Epithelial cell of alveolus of lung (primary cell): ENCODE data around the gene OR13C2. TPM values are rescaled to one million over a fixed set of nuclear protein-coding genes. Genes with fewer than 3 reads are reported as not detected.

ENCODE experiments used
- total RNA-seq: library from RNA; depleted of rRNA; stranded (reverse); fragments of >200 nt; gene quantifications from 2 replicates; pipeline ENCODE4 v1.2.1, GENCODE V29; 2015

Gene OR13C2
- not detected in 2 replicates for total RNA-seq

GRCh38 chr9:104605527-104605926 is at the start of gene OR13C2:
Gene OR13C2, minus strand, starts transcription at chr9:104605627. Its CDS starts 0 bp downstream, at chr9:104605627.

GRCh38 chr9:104618104-104618503 is 12.7 kb upstream of the OR13C2 start, which contains the start of gene OR13C9:
Gene OR13C9, minus strand, starts transcription at chr9:104618204. Its CDS starts 0 bp downstream, at chr9:104618204.

GRCh38 chr9:104599313-104599712 is 6.1 kb downstream of the OR13C2 start, which contains the start of gene OR13C5:
Gene OR13C5, minus strand, starts transcription at chr9:104599413. Its CDS starts 0 bp downstream, at chr9:104599413.

GRCh38 chr9:104568868-104569267 is 36.6 kb downstream of the OR13C2 start, which contains the start of gene OR13C8:
Gene OR13C8, plus strand, starts transcription at chr9:104569168. Its CDS starts 0 bp downstream, at chr9:104569168.

Other genes with a start within 250 kb of the OR13C2 start
- gene OR13F1, start 101.4 kb downstream of the OR13C2 start, total RNA-seq, result not detected in 2 replicates
- gene OR13C4, start 78.4 kb downstream of the OR13C2 start, total RNA-seq, result not detected in 2 replicates
- not detected in 2 replicates for gene OR13C3, start 68.8 kb downstream of the OR13C2 start, total RNA-seq
- not detected in 2 replicates for gene OR13C8, start 36.5 kb downstream of the OR13C2 start, total RNA-seq
- gene OR13C5, start 6.2 kb downstream of the OR13C2 start, total RNA-seq, result not detected in 2 replicates
- gene OR13C9, start 12.6 kb upstream of the OR13C2 start, total RNA-seq, result not detected in 2 replicates
- not detected in 2 replicates for gene OR13D1, start 88.9 kb upstream of the OR13C2 start, total RNA-seq
- 7.4 and 34.5 TPM in 2 replicates for gene NIPSNAP3A, start 142.1 kb upstream of the OR13C2 start, total RNA-seq
- gene NIPSNAP3B, start 158.5 kb upstream of the OR13C2 start, total RNA-seq, result 0.13 and 3.0 TPM in 2 replicates